ENCODE measurements around the gene GLYATL2. TPM values are rescaled to one million over a fixed set of nuclear protein-coding genes. Genes with fewer than 3 reads are reported as not detected.

GLYATL2 gene
- total and polyA plus RNA-seq, 2 of the 13 experiments (the other 11 are each of a cell fraction or from before 2014, with no cell fraction given), result not detected

DNA sequence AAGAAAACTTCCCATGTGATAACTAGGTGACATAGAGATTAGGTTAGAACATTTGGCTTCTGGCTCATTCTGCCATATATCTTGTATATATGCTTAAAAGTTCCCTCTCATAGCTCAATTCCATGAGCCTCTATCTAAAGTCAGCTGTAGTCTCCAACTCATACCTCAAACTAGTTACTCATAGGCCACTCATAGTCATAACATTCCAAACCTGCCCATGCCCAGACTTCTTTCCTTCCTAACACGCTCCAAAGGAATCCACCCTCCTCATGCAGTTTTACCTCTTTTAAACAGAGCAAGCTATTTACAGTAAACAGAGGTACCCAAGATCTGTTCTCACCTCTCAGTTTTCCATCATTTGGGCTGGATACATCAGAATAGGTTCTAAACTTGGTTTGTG lies 39.4 kb downstream of the GLYATL2 start:
- ChIA-PET CTCF (ENCODE audit: low intra/inter-chr PET ratio, low total read pairs) (no interaction called here), POLR2A (no interaction called here)
- Histone ChIP-seq H2AFZ (ENCODE audit: low read length) (no peak overlapping the region), H3K4me1 (ENCODE audit: insufficient read depth, low read length) (no peaks in the 10 kb centered on the region), H3K9ac (ENCODE audit: insufficient read depth, low read depth, low read length) (no peak overlapping the region), H3K27me3 (ENCODE audit: control insufficient read depth in 1 of 2, insufficient read depth in 2 of 2, low read length in 2 of 2) (no peaks in the 10 kb centered on the region), H3K4me3 (replicated peaks in 1 of 3; ENCODE audit: insufficient read depth in 1 of 3, low read depth in 2 of 3, low read length in 3 of 3) (no peak overlapping the region), H4K20me1 (ENCODE audit: insufficient read depth, low read length) (no peaks in the 10 kb centered on the region), H3K79me2 (ENCODE audit: insufficient read depth, low read length) (no peaks in the 10 kb centered on the region), H3K27ac (ENCODE audit: extremely low read length, insufficient read depth, low read length) (no peak overlapping the region), H3K9me3 (ENCODE audit: low read length) (no peaks in the 10 kb centered on the region), H3K4me2 (ENCODE audit: low read depth, low read length) (no peak overlapping the region), H3K36me3 (replicated peaks in 1 of 2; ENCODE audit: control insufficient read depth in 1 of 2, insufficient read depth in 2 of 2, low read length in 2 of 2) (no peaks in the 10 kb centered on the region)
- WGBS (ENCODE audit: low lambda C conversion rate), result 65% methylated on average over 1 of the region's 1 CpG
- TF ChIP-seq DRAP1 (CRISPR knock-in tag; IDR thresholded peaks at IDR 0.05) (no peak), ZNF724P (CRISPR knock-in tag; IDR thresholded peaks at IDR 0.05; ENCODE audit: borderline replicate concordance) (no peak), RBFOX2 (IDR thresholded peaks at IDR 0.05; ENCODE audit: low read depth, low read length) (no peak), HOXA9 (CRISPR knock-in tag; IDR thresholded peaks at IDR 0.05; ENCODE audit: borderline replicate concordance) (no peak), CHCHD3 (CRISPR knock-in tag; IDR thresholded peaks at IDR 0.05) (no peak), ZNF512 (CRISPR knock-in tag; IDR thresholded peaks at IDR 0.05) (no peak), CBX1 (IDR thresholded peaks at IDR 0.05; ENCODE audit: low read depth) (no peak), YEATS4 (CRISPR knock-in tag; IDR thresholded peaks at IDR 0.05; ENCODE audit: borderline replicate concordance) (no peak)
- TF ChIP-seq, protein P1, sequence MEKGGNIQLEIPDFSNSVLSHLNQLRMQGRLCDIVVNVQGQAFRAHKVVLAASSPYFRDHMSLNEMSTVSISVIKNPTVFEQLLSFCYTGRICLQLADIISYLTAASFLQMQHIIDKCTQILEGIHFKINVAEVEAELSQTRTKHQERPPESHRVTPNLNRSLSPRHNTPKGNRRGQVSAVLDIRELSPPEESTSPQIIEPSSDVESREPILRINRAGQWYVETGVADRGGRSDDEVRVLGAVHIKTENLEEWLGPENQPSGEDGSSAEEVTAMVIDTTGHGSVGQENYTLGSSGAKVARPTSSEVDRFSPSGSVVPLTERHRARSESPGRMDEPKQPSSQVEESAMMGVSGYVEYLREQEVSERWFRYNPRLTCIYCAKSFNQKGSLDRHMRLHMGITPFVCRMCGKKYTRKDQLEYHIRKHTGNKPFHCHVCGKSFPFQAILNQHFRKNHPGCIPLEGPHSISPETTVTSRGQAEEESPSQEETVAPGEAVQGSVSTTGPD (CRISPR knock-in tag; IDR thresholded peaks at IDR 0.05), result no peak
- TF ChIP-seq, protein P2, sequence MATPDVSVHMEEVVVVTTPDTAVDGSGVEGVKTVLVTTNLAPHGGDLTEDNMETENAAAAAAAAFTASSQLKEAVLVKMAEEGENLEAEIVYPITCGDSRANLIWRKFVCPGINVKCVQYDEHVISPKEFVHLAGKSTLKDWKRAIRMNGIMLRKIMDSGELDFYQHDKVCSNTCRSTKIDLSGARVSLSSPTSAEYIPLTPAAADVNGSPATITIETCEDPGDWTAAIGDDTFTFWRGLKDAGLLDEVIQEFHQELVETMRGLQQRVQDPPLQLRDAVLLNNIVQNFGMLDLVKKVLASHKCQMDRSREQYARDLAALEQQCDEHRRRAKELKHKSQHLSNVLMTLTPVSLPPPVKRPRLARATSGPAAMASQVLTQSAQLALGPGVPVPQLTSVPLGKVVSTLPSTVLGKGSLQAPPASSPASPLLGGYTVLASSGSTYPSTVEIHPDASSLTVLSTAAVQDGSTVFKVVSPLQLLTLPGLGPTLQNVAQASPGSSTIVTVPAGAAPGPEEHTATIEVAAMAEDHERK (CRISPR knock-in tag; IDR thresholded peaks at IDR 0.05; ENCODE audit: low read depth), result no peak
- FAIRE-seq (no peak), DNase-seq (ENCODE audit: low spot score) (no peak), ATAC-seq (no peak)
- intact Hi-C loops (cut with micrococcal nuclease; ENCODE audit: unreplicated experiment), result no loop called here
- no TSS peak for BruUV-seq (replicated peaks)
- in situ Hi-C loops (cut with HindIII; ENCODE audit: extremely low pct_ligation_motif_present, low pct_unique_long_range_greater_than_20kb), result no loop called here
